Measurements from ENCODE around the gene ST3GAL3. TPM values are rescaled to one million over a fixed set of nuclear protein-coding genes. Genes with fewer than 3 reads are reported as not detected.

ST3GAL3 gene
- total RNA-seq, 1 donor from 2014 or later: 13.6 TPM

- Histone ChIP-seq H3F3A (ENCODE audit: low read depth) (peaks cover 12% of the 10 kb centered on the region), H3K4me1 (peaks cover 18% of the 10 kb centered on the region), H3K36me3 (no peaks in the 10 kb centered on the region), H3K27ac (no peak overlapping the region), H2AFZ (replicated peaks) (no peak overlapping the region), H3K9me3 (ENCODE audit: low read depth) (no peaks in the 10 kb centered on the region), H3K27me3 (no peaks in the 10 kb centered on the region), H3K79me2 (ENCODE audit: low read depth) (no peaks in the 10 kb centered on the region), H3K9ac (no peak overlapping the region), H4K20me1 (ENCODE audit: low read depth) (peaks cover 3% of the 10 kb centered on the region), H3K4me3 (no peak overlapping the region), H3K4me2 (no peak overlapping the region)
- Mint-ChIP-seq H3K27ac (no peak overlapping the region), H3K36me3 (peaks cover 2% of the 10 kb centered on the region), H3K4me1 (peaks cover 6% of the 10 kb centered on the region), H3K4me3 (no peak overlapping the region), H3K27me3 (ENCODE audit: insufficient read depth, low read depth) (no peaks in the 10 kb centered on the region), H3K9me3 (no peaks in the 10 kb centered on the region)
- no peak for DNase-seq (ENCODE audit: low spot score)
- TF ChIP-seq CTCF (IDR thresholded peaks at IDR 0.05): no peak
- TF ChIP-seq EZH2phosphoT487 (IDR thresholded peaks at IDR 0.05): no peak
- no peak for TF ChIP-seq EZH2 (IDR thresholded peaks at IDR 0.05)
These were observed 180.4 kb downstream of the ST3GAL3 start for GRCh38 chr1:43887748-43888147.

GRCh38 chr1:43890815-43891214, 183.5 kb downstream of the ST3GAL3 start:
- H3K27me3 ChIP-seq: no peaks in the 10 kb centered on the region
- peaks cover 6% of the 10 kb centered on the region for H3K4me1 ChIP-seq
- H3K9me3 Mint-ChIP-seq: no peaks in the 10 kb centered on the region
- H4K20me1 ChIP-seq (ENCODE audit: low read depth): peaks cover 3% of the 10 kb centered on the region
- H3K36me3 Mint-ChIP-seq: peaks cover 6% of the 10 kb centered on the region
- no peaks in the 10 kb centered on the region for H3K27me3 Mint-ChIP-seq (ENCODE audit: insufficient read depth, low read depth)
- H3K4me1 Mint-ChIP-seq: peaks cover 7% of the 10 kb centered on the region
- no peaks in the 10 kb centered on the region for H3K36me3 ChIP-seq
- no peak overlapping the region for H3K27ac Mint-ChIP-seq
- H3K4me3 Mint-ChIP-seq: no peak overlapping the region
- peaks cover under 1% of the 10 kb centered on the region for H3F3A ChIP-seq (ENCODE audit: low read depth)
- no peak overlapping the region for H3K4me3 ChIP-seq
- TF ChIP-seq EZH2phosphoT487 (IDR thresholded peaks at IDR 0.05): no peak
- no peak for TF ChIP-seq CTCF (IDR thresholded peaks at IDR 0.05)
- TF ChIP-seq EZH2 (IDR thresholded peaks at IDR 0.05): no peak
- no peak for DNase-seq (ENCODE audit: low spot score)
- no peaks in the 10 kb centered on the region for H3K9me3 ChIP-seq (ENCODE audit: low read depth)
- H3K27ac ChIP-seq: no peak overlapping the region
- no peak overlapping the region for H2AFZ ChIP-seq (replicated peaks)
- H3K4me2 ChIP-seq: no peak overlapping the region
- no peak overlapping the region for H3K9ac ChIP-seq
- H3K79me2 ChIP-seq (ENCODE audit: low read depth): no peaks in the 10 kb centered on the region

GRCh38 chr1:43893006-43893405, 185.7 kb downstream of the ST3GAL3 start:
- Histone ChIP-seq H3K4me3 (no peak overlapping the region), H3K79me2 (ENCODE audit: low read depth) (no peaks in the 10 kb centered on the region), H2AFZ (replicated peaks) (no peak overlapping the region), H3K36me3 (no peaks in the 10 kb centered on the region), H4K20me1 (ENCODE audit: low read depth) (peaks cover 3% of the 10 kb centered on the region), H3K27ac (no peak overlapping the region), H3K9ac (no peak overlapping the region), H3K4me2 (no peak overlapping the region), H3K4me1 (peaks cover under 1% of the 10 kb centered on the region), H3F3A (ENCODE audit: low read depth) (no peaks in the 10 kb centered on the region), H3K27me3 (no peaks in the 10 kb centered on the region), H3K9me3 (ENCODE audit: low read depth) (no peaks in the 10 kb centered on the region)
- H3K9me3 Mint-ChIP-seq: no peaks in the 10 kb centered on the region
- peaks cover 7% of the 10 kb centered on the region for H3K36me3 Mint-ChIP-seq
- H3K27me3 Mint-ChIP-seq (ENCODE audit: insufficient read depth, low read depth): no peaks in the 10 kb centered on the region
- H3K4me1 Mint-ChIP-seq: peaks cover 7% of the 10 kb centered on the region
- DNase-seq (ENCODE audit: low spot score): no peak
- H3K4me3 Mint-ChIP-seq: no peak overlapping the region
- TF ChIP-seq EZH2 (IDR thresholded peaks at IDR 0.05) (no peak), CTCF (IDR thresholded peaks at IDR 0.05) (no peak), EZH2phosphoT487 (IDR thresholded peaks at IDR 0.05) (no peak)
- H3K27ac Mint-ChIP-seq: no peak overlapping the region
